Erythroblast (primary cell): ENCODE measurements around the gene PIEZO2.
"Not testable (repeated sequence)": the region's sequence is repeated elsewhere in the genome, so short reads cannot be mapped to it uniquely, and the experiment has no call there.

ENCODE experiments used
- DNase-seq, 2 experiments: peaks; one replicate each; lab custom pipeline; 2025; lab: John Stamatoyannopoulos, UW
- GATA1 ChIP-seq: IDR thresholded peaks from 2 replicates; pipeline ENCODE4 v1.6.1; 2011; ENCODE audit warnings: low read depth, mild to moderate bottlenecking, control low read depth, low read length, moderate library complexity
- POLR2A ChIP-seq: IDR thresholded peaks from 2 replicates; pipeline ENCODE4 v1.6.1; 2011; ENCODE audit warnings: mild to moderate bottlenecking, low read length

Gene PIEZO2

DNA sequence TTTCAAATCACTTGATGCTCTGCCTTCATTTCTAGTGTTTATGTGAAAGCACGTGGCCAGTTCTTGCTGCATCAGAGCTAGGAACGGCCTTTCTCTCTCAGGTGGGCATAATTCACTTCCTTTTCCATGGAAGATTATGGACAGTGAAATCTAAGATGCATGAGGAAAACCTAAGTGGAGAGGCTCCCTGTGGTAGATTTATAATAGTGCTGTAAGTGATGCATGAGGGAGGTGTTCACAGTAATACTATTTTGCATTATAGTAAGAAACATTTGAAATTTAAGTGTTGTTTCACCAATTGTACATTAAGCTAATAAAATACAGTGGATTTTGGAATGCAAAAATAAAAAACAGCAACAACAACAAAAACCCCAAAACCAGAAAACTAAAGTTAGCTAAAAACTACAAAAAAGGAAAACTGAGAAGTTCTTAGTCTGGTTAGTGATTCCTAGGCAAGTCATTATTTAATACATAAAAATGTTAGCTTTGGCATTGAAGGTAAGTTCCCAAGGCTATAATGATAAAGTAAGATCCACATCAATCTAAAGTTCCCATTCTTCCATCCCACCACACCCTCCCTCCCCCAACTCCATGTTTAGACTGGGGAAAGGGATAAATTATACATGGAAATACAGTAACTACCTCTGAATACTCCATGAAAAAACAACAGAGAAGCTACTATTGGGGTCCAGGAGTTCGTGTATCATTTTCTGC, 469.7 kb downstream of the PIEZO2 start:
- no peak for DNase-seq
- TF ChIP-seq POLR2A (no peak), GATA1 (no peak)

GRCh38 chr18:10671441-10671840, 477.9 kb downstream of the PIEZO2 start:
- no peak for TF ChIP-seq POLR2A
- TF ChIP-seq GATA1 = no peak

GRCh38 chr18:10670856-10671255, 478.5 kb downstream of the PIEZO2 start:
- TF ChIP-seq GATA1 (no peak), POLR2A (no peak)
- DNase-seq = no peak

More at GRCh38 chr18:10671441-10671840, 477.9 kb downstream of the PIEZO2 start:
- DNase-seq = no peak

- DNase-seq = no peak
- no peak for TF ChIP-seq GATA1
- TF ChIP-seq POLR2A = no peak
These were observed 479.8 kb downstream of the PIEZO2 start for GRCh38 chr18:10669441-10670100.

DNA sequence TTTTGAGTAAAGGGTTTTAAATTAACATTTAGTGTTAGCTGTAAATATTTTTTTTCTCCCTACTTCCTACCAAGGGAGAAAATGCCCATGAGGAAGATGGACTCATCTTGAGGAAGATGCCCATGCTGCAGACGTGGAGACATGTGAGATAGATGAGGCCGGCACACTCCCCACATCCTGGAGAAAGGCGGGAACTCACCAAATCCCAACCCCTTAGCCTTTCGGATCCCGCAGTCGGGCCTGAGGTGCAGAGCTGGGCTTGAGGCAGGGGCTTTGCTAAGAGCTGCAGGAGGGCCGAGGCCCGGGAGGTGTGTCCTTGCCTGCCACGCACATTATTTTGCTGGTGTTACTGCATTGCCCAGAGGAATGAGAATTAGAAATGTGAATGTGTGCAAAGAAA, 485.6 kb downstream of the PIEZO2 start:
- TF ChIP-seq POLR2A = no peak
- TF ChIP-seq GATA1 = no peak
- no peak for DNase-seq

- TF ChIP-seq POLR2A (no peak), GATA1 (no peak)
- peak in 1 of 2 experiments; percentile 38 for DNase-seq
These were observed 488.1 kb downstream of the PIEZO2 start for GRCh38 chr18:10661317-10661716.

- DNase-seq = no peak
These were observed 489.0 kb downstream of the PIEZO2 start for GRCh38 chr18:10660179-10660884.

GRCh38 chr18:10659594-10659993, 489.8 kb downstream of the PIEZO2 start:
- TF ChIP-seq POLR2A (no peak), GATA1 (no peak)
- DNase-seq = no peak

More at GRCh38 chr18:10660179-10660884, 489.0 kb downstream of the PIEZO2 start:
- TF ChIP-seq GATA1 (no peak), POLR2A (no peak)

- TF ChIP-seq POLR2A (no peak), GATA1 (no peak)
These were observed 490.4 kb downstream of the PIEZO2 start for GRCh38 chr18:10659000-10659399.

DNA sequence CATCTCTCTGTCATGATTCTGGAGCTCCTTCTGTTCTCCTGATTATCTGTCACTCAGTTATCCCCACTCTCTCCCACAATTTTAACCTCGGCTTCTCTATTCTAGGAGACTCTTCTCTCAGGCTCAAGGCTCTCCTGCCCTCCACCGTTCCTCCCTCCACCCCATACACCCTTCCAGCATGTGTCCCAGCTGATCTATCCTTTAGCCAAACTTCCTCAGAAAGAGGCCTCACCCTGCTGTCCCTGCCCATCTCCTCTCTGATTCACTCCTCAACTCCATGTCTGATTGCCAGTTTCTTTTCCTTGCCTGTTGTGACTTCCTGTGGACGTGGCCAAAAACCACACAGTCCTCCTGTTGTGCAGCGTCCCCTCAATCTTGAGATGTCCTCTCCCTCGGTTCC, 505.4 kb downstream of the PIEZO2 start:
- not testable (repeated sequence) for DNase-seq

More at GRCh38 chr18:10659000-10659399, 490.4 kb downstream of the PIEZO2 start:
- DNase-seq = no peak

DNA sequence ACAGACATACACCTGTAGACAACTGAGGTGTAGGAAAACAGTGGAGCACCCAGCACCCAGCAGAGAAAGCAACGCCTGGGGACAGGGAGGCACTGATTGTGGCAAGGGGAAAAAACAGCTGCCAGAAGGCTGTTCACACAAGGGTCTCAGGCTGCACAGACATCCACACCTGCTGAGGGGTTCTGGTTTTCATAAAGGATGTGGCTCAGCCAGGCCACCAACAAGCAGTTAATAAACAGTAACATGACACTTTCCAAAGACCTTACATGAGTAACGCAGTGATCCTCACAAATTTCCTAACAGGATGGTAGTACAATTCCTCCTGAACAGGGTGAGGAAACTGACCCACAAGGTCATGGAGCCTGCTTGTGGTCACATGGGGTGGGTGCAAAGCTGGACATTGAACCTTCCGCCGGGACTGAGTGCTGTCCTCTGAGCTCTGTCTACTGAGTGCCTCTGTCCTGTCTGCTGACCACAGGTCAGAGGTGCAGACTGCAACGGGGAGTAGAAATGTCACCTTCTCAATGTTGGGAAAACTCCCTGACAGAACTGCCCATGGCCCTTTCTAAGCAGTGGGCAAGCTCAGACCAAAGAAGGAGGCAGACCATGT, 506.3 kb downstream of the PIEZO2 start:
- not testable (repeated sequence) for DNase-seq

DNA sequence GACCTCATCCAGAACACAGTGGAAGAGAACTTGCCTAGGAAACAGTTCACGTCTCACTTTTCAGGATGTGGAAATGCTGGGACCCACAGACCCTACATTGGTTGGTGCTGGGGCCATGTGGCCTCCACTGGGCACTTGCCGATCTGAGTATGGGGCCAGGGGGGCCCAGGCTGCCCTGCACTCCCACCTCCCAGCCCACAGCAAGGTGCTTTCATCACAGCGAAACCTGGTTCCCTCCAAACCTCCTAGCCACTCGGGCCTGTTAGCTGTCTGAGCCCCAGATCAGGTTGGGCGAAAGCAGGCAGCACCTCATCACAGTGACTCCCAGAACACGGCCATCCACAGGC, 510.9 kb downstream of the PIEZO2 start:
- DNase-seq = not testable (repeated sequence)

GRCh38 chr18:10637858-10638538, 511.4 kb downstream of the PIEZO2 start:
- DNase-seq = not testable (repeated sequence)

- DNase-seq = not testable (repeated sequence)
These were observed 520.3 kb downstream of the PIEZO2 start for GRCh38 chr18:10629076-10629475.

DNA sequence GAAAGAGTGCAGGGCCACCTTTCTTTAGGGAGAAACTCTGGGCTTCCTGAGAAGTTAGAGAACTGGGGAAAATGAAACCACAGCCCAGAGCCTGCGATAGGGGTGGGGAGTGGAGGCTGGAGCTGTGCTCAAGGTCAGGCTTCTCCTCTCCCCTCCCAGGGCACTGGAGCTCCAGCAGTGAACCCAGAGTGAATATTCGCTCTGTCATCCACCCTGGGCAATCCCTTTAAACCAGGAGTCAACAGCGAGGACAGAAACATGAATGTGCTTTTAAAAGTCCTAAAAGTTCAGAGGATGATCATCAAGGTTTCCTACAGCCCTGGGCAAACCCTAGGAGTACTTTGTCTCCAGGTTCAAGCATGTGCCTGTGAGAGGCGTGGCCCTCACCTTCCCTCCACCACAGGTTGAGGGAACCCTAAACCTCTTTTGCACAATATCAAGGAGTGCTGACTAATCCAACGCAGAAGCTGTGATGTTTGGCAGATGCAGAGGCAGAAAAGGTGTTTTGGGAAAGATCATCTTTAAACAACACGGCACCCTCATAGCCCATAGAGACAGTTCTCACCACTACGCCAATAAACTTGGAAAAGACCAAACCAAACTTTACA, 522.7 kb downstream of the PIEZO2 start:
- DNase-seq = not testable (repeated sequence)

DNA sequence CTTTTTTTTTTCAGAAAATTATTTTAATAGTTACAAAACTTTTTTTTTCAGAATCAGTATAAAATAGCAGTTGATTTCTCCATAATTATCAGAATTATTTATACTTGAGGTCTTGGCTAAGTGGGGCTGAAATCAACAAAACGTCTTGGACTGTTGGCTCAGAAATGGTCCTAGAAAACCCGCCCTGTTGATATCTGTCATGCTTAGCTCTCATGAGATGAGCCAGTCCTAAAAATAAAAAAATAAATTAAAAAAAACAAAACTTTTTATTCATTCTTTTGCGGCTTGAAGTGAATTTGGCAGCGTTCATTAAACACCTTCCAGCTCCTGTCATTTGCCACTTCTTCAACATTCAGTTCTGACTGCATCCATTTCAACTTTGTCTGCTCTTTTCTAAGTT, 525.8 kb downstream of the PIEZO2 start:
- DNase-seq = not testable (repeated sequence)

GRCh38 chr18:10622982-10623381, 526.4 kb downstream of the PIEZO2 start:
- DNase-seq = not testable (repeated sequence)

- DNase-seq = not testable (repeated sequence)
These were observed 528.6 kb downstream of the PIEZO2 start for GRCh38 chr18:10620670-10621329.
